Fibroblast of mammary gland (primary cell): ENCODE measurements around the gene AKAP13.
"Not testable (repeated sequence)": the region's sequence is repeated elsewhere in the genome, so short reads cannot be mapped to it uniquely, and the experiment has no call there.

Source experiments
- DNase-seq: peaks from one replicate; pipeline ENCODE4 v3.0.0-alpha.2; 2010; ENCODE audit warnings: low read depth
- H3K4me3 ChIP-seq: 2 replicates; pipeline ENCODE4 v1.5.1; 2011; ENCODE audit warnings: low read depth, mild to moderate bottlenecking, low read length, moderate library complexity; ENCODE audit not compliant: control insufficient read depth
- TF ChIP-seq, protein P1 (sequence below): conservative IDR thresholded peaks from 2 replicates; pipeline ENCODE4 v1.5.1; 2011; ENCODE audit warnings: low read depth, low read length, inconsistent platforms; ENCODE audit not compliant: control insufficient read depth, insufficient read depth

Gene AKAP13

DNA sequence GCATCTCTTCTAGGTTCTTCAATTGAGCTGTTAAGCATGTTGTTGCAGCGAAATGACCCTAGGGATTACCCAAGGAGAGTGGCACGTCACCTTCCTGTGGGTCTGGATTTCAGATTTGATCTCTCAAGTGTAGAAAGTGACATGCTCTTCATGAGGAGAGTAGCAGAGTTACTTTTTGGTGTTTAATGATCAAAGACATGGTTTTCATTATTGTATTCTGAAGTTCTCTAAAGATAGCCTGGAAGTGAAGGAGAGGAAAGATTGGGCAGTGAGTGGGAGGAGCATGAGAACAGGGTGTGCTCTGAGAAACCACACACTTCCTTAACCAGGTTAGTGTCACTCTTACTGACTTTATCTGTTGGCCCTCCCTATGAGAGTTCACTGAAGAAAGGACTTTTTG, 153.6 kb downstream of the AKAP13 start:
- TF ChIP-seq, protein P1, sequence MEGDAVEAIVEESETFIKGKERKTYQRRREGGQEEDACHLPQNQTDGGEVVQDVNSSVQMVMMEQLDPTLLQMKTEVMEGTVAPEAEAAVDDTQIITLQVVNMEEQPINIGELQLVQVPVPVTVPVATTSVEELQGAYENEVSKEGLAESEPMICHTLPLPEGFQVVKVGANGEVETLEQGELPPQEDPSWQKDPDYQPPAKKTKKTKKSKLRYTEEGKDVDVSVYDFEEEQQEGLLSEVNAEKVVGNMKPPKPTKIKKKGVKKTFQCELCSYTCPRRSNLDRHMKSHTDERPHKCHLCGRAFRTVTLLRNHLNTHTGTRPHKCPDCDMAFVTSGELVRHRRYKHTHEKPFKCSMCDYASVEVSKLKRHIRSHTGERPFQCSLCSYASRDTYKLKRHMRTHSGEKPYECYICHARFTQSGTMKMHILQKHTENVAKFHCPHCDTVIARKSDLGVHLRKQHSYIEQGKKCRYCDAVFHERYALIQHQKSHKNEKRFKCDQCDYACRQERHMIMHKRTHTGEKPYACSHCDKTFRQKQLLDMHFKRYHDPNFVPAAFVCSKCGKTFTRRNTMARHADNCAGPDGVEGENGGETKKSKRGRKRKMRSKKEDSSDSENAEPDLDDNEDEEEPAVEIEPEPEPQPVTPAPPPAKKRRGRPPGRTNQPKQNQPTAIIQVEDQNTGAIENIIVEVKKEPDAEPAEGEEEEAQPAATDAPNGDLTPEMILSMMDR = no peak
- no peak overlapping the region for H3K4me3 ChIP-seq
- no peak for DNase-seq

DNA sequence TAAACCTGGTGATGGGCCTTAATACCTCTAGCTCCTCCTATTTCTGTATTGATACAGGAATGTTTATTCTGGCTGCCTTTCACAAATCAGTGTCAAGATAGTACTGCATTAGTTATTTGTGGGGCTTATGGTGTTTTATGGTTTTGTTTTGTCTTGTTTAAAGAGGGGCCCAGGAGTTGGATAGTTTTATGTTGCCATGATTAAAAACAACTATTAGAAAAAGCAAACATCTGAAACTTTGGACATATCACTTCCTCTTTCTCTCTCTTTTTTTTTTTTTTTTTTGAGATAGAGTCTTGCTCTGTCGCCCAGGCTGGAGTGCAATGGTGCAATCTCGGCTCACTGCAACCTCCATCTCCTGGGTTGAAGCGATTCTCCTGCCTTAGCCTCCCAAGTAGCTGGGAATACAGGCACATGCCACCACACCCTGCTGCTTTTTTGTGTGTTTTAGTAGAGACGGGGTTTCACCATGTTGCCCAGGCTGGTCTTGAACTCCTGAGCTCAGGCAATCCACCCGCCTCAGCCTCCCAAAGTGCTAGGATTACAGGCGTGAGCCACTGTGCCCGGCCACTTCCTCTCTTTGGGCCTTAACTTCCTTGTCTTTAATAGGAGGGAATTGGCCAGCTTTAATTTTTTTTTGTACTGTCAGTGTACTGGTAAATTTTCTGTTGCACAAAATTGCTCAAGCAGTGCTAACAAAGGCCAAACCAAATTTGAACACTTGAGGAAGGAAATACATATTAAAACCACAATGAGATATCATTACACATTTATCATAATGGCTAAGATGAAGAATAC, 155.3 kb downstream of the AKAP13 start:
- not testable (repeated sequence) for H3K4me3 ChIP-seq

DNA sequence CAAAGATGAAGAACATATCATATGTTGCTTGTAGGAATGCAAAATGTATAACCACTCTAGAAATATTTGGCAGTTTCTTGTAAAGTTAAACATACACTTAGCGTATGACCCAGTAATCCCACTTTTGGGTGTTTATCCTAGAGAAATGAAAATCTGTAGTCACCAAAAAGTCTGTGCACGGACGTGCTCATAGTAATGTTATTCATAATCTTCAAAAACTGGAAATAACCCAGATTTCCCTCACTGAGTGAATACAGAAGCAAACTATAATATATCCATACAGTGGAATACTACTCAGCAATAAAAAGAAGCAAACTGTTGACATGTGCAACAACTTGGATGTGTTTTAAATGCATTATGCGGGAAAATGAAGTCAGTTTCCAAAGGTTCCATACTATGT, 155.9 kb downstream of the AKAP13 start:
- no peak for DNase-seq
- TF ChIP-seq, protein P1 = no peak
- H3K4me3 ChIP-seq = no peak overlapping the region

More for the DNA sequence above, 155.3 kb downstream of the AKAP13 start:
- not testable (repeated sequence) for DNase-seq

DNA sequence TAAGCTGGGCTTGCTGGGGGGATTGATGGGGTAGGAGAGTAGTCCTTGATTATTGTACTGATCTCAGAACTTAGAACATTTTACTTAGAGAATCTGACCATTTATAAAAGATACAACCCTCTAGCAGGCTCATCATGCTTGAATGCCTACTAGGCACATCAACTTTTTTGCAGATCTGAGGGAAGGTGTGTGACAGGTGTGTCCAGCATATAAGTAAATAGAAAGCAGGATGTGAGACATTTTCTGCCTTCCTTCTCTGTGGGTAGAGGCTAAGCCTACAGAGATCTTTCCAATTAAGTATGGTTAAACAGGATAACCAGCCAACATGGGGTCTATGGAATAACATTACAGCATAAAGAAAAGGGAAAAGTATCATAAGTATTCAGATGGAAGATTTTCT, 159.1 kb downstream of the AKAP13 start:
- TF ChIP-seq, protein P1 = no peak
- no peak for DNase-seq
- no peak overlapping the region for H3K4me3 ChIP-seq

DNA sequence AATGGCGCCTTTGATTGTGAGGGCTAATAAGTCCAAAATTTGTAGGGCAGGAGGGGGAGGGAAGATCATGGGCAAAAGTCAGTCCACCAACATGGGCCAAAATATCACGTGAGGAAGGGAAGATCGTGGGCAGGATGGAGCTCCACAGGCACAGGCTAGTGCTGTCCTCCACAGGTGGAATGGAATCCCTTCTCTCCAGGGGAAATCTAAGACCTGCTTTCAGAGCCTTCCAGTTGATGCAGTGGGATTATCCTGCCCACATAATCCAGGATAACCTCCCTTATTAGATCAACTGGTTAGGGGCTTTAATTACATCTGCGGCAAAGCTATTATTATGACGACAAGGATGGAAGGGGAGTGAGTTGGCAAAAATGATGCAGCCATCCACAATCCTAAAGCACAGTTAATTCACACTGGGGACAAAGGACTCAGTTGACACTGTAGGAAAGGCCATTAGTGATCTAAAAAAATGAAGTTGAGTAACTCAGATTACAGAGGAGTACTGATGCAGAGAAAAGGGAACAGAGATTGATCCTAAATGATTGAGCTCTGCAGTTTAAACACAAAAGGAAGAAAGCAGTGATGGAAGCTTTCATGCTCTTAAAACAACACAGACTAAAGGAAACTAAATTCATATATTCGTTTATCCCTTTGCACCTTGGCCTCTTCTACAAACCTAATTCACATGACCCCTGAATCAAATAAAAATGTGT, 159.8 kb downstream of the AKAP13 start:
- TF ChIP-seq, protein P1 = no peak
- DNase-seq = no peak
- H3K4me3 ChIP-seq = no peak overlapping the region

DNA sequence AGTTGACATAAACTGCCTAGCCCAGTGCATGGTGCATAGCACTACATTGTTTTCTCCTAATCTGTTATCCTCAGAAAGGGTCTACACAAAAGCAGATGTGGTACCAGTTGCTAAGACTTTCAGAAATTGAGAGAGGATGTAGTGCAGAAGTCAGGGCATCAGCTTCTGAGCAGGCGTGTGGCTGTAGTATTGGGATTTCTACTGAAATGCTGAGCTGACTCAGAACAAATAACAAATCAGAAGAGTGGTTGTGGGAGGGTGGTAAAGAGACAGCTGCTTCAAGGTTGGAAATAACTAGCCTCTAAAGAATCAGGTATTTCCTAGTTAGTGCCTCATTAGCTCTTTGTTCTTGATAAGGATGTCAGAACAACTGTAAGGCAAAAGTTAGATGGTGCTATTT, 161.3 kb downstream of the AKAP13 start:
- H3K4me3 ChIP-seq = no peak overlapping the region
- peak; percentile 16 for DNase-seq
- TF ChIP-seq, protein P1 = no peak

DNA sequence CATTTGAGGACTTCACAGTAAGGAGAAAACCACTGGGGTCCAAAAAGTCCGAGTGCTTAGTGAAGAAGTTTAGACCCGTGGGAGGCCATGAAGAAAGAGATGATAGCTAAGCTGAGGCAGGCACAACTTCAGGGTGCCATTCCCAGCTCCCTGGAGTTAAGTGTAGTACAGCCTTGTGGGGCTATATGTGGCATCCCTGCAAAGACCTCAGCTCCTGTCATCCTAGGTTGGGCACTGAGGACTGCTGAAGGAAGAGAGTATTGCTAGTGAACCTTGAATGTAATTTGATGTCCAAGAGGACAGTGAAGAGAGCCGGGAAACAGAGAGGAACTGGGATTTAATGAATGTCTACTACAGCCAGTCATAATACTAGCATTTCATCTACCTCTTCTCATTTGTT, 162.1 kb downstream of the AKAP13 start:
- TF ChIP-seq, protein P1 = no peak
- DNase-seq = no peak
- no peak overlapping the region for H3K4me3 ChIP-seq
